HG02970 (cell line): ENCODE results near the gene HOXC9.

Source experiments
- ATAC-seq: cut with Tn5 transposase; IDR thresholded peaks from one replicate; pipeline ENCODE4 v1.9.1; 2021; ENCODE audit warnings: mild to moderate bottlenecking, moderate library complexity, moderate number of reproducible peaks; ENCODE audit not compliant: unreplicated experiment, low FRiP score

The HOXC9 gene

DNA sequence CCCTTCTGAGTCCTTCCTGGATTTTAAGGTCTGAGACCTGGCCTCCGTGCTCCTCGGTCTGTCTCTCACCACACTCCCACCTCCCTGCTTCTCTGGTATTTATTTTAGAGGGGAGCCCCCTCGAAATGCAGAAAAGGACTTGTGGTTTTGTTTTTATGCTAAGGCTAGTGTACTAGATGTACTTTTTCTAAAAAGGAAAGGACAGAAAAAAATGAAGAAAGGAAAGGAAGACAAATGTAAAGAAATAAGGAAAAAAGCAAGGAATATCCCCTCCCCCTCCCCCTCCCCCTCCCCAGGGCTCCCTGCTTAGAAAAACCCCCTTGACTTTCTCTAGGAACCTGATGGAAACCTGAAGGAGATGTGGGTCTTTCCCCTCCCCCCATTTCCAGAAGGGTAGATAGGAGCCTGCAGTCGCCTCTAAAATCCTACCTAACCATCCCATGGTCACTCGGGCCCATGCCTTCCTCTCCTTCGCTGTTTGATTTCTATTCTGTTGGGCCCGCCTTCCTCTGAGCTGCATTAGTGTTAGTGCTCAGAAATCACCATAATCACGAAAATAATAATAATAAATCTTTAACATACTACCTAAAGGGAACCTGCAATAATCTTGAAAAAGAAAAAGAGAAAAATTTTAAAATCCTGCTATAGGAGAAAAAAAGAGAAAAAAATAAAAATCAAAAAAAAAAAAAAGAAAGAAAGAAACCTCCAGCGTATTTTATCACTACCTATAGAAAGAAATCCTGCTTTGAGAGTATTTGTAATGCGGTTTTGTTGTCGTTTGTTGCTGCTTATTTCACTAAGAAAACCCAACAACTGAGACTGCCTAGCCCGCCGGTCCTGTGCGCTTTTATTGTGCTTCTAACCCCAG, 11.9 kb downstream of the HOXC9 start:
- no peak for ATAC-seq

DNA sequence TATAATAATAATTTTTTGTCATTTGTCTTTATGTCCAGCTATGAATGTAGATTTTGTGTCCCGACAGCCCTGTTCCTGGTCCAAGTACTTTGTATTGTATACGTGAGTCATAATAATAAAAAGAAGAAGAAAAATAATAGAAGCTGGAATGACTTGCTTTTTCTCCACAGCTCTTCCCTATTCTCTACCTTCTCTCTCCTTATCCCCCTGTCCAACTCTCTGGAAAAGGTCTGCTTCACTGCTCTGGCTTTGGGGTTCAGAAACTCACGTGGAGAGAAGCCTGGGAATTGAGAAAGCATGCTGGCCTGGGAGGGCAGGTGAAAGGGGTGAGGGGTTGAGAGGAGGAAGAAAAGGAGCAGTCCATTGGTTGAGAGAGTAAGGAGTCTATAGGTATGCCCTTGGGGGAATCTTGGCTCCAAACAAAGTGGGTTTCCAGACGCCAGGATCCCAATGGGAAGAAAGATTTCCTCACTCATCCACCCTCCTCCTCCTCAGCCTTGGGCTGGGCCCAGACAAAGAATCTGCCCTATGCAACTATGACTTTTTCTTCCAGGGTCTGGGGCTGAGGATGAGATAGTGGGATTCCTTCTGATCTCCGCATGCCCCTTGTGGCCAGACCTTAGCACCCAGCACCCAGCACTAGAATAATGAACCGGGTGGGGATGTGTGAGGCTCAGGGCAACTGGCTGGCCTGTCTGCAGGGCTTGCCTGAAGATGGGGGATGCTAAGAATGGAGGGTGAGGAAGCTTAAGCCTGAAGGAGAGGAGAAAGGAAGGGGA, 12.9 kb downstream of the HOXC9 start:
- no peak for ATAC-seq

DNA sequence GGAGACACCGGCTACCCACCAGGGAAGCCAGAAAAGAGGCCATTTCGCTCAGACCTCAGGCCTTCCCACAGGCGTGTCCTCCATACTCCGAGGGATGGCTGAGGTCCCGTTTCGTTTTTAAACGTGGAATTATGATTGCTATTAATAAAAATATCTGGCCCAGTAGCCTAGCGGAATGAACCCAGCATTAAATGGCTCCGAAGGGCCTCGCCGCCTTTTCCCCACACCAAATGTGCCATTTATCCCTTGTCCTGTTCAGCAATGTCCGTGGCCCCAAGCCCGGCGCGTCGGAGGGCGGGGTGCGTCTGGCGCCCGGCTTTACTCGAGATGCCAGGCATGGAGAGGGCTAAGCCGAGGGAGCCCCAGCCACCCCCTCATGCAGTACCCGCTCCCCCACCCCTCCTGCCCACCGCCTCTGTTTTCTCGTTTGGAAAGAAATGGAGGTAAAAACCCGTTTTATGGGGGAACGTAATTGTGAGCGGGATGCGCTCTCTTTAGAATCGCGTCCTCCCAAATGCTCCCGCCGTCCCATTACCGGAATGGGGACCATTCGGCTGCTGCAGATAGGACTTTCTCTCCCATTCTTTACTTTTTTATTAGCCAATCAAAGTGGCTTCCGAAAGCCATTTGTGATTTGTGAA, 14.5 kb downstream of the HOXC9 start:
- ATAC-seq = no peak

DNA sequence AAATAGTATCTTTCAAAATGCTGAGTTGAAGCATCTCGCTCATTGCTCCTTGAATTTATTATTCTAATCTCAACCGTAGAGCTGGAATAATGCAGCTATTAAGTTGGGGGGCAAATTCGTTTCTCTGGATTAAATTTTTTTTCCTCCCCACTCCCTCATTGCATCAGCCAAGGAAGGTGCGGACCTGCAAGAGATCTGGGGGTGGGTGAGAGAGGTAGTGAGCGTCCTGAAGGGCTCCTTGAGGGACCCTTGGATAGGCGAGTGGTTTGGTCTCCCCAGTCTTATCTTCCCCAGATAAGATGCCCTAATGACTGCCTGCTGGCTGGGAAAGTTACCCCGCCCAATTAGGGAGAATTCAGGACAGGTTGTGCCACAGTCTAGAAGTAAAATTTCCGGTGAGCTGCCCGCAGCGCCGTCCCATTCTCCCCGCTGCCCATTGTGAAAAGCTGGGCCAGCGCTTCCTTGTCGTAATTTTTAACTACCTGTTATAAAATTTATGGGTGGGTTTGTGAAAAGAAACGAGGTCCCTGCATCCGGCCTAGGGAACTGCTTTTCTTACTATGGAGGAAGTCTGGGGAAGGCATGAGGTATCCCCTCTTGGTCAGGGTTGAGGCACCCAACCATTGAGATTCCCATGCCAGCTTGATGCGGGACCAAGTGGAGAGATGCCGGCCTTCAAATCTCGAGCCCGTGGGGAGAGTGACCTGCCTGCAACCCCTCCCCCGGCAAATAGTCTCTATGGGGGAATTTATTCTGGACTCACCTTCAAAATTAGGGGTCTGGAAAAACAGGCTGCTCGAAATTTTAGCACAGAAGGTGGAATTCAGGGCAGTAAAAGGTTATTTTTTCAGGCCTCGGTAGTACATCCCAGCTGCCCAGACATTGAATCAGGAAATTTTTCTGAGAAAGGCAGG, 15.3 kb downstream of the HOXC9 start:
- ATAC-seq = no peak

DNA sequence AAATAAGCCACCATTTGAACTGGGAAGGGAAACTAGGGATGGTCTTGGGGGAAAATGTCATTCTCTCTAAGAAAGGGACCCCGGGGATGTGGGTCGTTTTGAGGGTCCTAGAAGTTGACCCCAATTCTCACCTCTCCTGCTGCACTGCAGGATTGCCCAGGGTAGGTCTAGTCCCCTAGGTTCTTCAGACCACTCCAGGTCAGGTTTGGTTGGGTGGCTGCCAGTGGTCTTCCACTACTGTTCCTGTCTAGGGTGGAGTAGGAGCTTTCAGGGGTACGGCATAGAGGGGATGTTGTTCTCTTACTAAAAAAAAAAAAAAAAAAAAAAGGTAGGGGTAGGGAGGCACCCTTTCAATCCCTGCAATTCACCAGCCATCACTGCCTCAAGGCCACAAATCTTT, 16.1 kb downstream of the HOXC9 start:
- no peak for ATAC-seq

DNA sequence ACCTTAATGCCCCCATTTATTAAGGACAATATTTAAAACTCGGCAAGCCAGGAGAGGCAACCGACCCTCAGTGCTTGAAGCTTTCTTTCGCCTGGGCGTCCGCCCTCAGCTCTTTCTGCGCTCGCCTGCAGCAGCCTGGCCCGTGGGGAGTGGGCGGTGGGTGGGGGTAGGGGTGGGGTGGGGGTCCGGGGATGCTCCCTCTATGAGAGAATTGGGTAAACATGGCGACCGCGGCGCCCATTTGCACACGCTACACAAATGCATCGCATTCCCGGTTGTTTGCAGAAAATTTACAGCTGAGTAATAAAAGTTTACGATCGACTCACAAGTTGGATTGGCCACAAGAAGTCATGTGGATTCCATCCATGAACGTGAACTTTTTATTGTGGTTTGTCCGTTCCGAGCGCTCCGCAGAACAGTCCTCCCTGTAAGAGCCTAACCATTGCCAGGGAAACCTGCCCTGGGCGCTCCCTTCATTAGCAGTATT, 16.6 kb downstream of the HOXC9 start:
- ATAC-seq = no peak

DNA sequence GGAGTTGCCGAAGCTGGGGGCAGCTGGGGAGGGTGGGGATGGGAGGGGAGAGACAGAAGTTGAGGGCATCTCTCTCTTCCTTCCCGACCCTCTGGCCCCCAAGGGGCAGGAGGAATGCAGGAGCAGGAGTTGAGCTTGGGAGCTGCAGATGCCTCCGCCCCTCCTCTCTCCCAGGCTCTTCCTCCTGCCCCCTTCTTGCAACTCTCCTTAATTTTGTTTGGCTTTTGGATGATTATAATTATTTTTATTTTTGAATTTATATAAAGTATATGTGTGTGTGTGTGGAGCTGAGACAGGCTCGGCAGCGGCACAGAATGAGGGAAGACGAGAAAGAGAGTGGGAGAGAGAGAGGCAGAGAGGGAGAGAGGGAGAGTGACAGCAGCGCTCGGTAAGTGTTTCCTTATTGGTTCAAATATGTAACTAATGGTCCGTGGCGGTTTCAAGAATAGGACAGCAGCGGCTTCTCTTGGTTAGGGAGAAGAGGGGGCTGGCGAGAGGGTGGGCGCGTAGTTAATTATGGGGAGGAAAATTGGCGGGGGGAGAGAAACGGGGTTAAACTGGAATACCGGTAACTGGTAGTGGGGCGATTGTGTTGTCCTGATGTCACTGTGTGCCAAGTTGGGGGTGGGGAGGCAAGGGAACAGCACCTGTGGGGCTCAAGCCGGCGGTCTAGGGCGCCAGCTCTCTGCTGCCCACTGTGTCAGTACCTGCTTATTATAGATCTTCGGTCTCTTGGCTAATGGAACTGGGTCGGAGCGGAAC, 17.2 kb downstream of the HOXC9 start:
- peak; percentile 29 for ATAC-seq

DNA sequence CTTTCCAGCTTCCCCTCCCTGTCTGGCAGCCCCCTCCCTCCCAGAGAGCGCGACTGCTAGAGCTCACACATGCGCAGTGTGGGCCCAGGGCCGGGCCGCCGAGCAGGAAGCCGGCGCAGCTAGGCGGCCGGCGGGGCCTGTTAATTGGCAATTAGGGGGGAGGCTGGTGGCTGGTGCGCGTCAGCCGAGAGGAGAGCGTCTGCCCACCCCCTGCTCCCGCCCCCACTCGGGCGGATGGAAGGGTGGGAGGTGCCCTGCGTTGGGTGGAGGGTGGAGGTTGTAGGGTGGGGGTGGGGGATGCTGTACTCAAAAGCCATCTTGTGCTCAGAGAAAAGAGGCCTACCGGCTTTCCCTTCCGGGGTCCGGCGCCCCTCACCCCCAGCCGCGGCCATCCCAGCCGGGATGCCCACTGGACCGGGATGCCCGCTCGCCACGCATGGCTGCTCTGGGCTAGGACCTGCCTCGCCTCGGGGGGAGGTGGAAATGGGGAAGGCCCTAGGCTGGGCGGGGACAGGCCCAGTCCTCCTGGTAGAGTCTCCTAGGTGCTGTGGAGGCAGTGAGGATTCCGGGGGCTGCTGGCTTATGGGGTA, 18.0 kb downstream of the HOXC9 start:
- ATAC-seq = peak; percentile 86

DNA sequence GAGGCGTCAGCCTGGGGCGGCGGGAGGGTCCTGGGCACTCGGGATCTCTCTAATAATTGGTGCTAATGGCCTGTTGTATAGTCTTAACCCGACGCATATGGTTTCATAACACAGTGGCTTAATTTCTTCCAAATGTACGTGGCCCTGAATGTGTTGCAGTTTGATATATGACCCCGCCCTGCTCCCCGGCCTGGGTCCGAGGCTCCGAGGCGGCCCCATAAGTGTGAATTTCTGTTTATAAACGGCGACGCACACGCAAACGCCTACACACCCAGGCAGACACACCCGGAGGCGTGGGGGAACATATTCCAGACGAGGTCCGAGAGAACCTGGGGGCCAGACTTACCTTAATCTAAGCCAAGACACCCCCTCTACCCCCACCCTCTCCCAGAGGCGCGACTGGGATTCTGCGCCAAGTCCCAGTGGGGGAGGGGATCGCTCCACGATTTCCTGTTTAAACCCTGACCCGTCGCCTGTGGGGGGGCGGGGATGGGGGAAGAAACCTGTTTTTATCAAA, 18.6 kb downstream of the HOXC9 start:
- ATAC-seq = no peak

DNA sequence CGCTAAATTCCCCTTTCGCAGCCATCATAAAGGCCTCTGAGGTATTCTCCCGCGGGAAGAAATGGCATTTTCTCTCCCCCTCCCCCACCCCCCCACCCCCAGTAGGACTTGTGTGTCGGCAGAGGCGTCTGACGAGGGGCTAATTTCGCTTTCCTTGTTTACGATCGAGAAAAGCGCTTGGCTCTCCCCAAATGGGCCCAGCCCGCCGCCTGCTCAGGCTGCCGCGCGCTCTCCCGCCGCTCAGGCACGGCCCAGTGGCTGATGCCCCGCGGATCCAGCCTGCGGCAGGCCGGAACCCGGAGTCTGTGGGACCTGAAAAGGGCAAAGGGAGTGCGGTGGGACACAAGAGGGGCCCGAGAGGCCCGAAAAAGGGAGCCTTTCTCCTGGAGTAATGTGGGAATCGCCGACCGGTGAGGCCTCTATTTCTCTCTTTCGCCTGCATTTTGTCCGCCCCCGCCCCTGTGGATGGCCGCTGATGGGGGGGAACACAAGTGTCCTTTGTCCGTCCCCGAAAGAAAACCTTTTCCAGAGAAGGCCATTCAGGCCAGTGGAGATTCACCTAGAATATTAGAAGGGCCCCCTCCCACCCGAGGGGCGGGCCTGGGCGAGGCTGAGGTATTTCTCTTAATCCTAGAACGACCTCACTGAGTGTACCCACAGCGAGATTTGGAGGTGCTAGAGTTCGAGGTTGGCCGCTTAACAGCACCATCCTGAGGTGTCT, 19.3 kb downstream of the HOXC9 start:
- ATAC-seq = no peak

DNA sequence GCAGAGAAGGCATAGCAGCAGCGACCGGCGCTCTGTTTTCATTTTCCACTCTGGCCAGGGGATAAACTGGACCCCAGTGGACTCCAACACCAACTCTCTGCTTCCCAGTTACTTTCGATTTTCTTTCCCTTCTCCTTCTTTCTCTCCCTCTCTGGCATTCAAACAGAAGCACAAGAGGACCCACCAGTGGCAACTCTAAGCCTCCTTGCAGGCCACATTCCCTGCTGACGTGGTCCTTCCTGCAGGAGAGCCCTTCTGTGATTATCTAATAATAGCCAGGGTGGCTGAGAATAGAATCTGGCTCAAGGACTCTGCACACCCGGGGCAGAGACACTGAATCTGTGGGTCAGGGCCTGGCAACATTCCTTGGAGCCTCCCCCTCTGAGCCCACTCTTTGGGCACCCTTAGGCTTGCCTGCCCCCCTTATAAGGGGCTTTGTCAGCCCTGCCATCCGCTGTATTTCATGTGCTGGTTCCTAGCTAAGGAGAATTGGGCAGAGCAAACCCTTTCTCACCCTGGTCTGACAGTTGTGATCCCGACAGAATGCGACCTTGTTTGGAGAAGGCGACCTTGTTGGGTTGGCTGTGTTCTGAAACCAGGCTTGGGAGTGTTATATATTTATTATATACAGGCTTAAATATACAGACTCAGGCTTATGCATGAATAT, 20.1 kb downstream of the HOXC9 start:
- no peak for ATAC-seq

DNA sequence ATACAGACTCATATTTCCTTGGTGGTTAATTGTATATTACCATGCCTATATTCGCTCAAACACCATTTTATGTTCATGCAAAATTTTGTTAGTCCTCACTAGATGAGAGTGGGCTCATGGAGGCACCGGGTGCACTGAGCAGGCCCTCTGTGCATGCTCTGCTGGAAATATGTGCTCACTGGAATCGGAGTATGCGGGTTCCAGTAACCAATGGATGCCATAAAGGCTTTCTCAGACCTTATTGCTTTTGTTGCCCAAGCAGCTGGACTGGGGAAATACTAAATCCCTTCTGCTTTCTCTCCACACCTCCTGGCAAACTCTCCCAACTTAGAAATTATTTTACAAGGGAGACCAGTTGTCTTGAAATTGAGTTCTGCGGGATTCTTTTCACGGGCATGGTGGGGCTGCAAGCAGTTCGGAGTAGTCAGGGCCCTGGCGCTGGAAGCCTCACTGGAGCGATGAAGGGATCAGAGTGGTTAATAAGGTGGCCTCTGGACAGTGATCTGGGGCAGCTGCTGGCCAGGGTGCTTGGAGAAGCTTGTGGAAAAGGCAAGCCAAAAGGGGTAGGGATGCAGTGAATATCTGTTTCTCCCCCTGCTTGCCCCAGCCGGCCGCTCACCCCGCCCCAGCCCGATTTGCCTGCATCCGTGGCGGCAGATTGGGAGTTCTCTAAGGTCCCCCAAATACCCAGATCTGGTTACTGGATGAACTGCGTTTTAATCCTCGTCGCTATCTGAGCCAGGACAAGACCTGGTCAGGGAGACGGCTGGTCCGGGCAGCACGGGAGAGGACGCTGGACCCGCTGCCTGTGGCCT, 20.8 kb downstream of the HOXC9 start:
- no peak for ATAC-seq

DNA sequence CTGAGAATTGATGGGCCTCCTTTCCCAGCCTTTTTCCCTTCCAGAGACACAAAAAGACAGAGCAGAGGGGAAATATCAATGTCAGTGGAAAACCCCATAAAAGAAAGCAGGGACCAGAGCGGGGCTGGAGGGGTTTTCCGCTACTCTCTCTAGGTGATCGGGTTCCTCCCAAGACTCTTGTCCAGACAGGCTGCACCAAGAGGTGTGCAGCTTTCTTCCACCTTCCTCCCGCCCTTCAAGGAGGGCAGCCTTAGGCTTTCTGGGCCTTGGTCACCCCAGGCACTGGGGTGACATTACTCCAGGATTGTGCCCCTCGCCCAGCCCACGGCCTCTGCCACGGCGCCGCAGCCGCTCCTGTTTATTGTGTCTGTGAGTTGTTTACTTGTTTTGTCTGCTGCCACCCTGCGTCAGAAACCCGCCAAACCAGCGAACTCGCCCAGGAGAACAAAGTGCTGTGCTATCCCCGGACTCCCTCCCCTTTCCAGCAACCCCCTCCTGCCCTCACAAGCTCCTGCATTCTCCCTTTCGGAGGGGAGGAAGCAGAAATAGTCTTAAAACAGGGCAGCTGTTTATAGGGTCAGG, 21.6 kb downstream of the HOXC9 start:
- no peak for ATAC-seq

DNA sequence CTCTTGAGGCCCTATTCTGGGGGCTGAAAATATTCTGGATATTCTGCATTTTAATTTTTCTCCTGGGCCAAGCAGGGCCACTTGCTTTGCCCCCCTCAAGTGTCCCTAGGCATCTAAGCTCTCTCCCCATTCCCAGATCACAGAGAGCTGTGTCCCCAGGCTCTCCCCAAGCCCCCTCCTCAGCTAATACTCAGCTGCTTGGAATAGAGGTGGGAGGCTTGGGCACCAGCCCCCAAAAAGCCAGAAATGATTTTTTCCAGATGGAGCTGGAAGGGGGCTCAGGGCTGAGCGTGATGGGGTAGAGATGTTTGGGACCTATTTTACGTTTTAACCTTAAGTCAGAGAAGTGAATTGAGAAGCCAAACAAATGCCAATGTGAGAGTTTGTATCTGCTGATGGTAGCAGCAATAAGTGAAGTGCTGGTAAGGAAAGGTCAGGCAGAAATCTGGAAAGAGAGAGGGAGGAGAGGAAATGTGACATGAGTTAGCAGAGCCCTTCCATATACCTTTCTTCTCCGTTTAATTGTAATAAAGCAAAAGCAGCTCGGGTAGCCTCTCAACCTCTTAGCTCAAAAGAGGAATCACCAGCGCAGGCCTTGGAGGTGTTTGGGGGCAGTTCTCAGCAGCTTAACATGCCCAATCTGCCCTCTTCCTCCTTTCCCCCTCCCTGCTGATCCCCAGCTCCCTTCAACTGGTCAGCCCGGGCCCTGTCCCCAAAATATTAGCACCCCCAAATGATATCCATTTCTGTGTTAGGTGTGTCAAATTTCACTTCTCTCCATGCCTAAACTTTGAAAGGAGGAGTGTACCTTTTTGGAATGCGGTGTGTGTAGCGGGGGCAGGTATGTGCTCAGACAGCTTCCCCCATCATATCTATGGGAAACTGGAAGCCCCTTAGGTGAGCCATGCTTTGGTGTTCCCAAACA, 23.3 kb downstream of the HOXC9 start:
- ATAC-seq = no peak

DNA sequence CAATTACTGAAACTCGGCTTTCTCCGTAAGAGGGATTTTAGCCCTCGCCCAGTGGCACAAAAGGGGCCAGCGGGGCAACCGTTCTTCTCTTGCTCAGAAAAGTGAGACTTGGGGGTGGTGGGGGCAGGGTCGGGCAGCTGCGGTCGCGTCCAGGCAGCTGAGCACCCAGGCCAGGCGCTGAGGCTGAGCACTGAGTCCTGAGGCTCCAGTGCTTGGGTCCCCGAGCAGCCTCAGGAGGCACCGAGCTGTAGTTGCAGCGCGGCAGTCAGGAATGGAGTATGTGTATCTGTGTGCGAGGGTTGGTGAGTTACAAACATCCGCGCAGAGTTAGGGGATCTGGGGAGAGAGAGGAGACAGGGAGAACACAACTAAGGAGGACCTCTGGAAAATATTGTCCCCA, 24.2 kb downstream of the HOXC9 start:
- ATAC-seq = no peak
